DMS153 (cell line): ENCODE results near the gene RNASEH2B.
A peak's percentile ranks its signal among the peaks of the same experiment; 100 is the strongest.

Experiments used
- DNase-seq: peaks from one replicate; lab custom pipeline; 2025; lab: John Stamatoyannopoulos, UW

RNASEH2B gene, protein sequence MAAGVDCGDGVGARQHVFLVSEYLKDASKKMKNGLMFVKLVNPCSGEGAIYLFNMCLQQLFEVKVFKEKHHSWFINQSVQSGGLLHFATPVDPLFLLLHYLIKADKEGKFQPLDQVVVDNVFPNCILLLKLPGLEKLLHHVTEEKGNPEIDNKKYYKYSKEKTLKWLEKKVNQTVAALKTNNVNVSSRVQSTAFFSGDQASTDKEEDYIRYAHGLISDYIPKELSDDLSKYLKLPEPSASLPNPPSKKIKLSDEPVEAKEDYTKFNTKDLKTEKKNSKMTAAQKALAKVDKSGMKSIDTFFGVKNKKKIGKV

DNA sequence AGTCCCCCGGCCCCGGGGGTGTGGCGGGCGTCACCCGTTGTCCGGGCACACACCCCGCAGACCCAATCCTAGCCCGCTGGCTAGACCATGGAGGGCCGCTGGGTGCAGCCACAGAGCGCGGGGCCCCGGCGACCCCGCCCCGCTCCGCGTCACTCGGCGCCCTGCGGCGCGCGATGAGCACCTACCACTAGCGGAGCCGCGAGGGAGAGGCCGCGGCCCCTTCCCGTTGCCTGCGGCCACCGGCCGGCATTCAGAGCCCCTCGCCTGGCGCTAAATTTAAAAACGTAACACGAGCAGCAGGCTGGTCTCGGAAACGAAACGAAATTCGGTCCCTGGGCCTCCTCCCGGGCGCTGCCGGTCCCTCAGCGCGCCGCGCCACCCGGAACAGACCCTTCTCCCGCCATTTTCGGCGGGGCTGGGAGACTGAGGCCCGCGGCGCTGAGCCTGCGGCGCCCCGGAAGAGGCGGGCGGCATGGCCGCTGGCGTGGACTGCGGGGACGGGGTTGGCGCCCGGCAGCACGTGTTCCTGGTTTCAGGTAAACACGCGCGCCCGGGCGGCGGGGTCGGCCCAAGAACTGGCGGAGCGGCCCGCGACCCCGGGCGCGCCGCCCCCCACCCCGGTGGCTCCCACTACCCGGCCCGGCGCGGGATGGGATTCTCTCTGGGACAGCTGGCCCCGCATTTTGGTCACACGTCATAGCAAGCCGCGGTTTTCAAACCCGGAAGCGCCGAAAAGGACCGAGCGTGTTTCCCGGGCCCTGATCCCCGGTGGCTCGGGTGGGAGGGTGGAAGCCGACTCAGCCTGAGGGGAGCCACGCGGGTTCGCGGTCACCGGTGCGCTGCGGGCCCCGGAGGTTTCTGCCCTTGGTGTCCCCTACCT, at the start of gene RNASEH2B:
Gene RNASEH2B (plus strand): TSS at position 187 of the 880 bp plus-strand sequence. CDS start 286 bp downstream, at position 473.
- peak; percentile 82 for DNase-seq

DNA sequence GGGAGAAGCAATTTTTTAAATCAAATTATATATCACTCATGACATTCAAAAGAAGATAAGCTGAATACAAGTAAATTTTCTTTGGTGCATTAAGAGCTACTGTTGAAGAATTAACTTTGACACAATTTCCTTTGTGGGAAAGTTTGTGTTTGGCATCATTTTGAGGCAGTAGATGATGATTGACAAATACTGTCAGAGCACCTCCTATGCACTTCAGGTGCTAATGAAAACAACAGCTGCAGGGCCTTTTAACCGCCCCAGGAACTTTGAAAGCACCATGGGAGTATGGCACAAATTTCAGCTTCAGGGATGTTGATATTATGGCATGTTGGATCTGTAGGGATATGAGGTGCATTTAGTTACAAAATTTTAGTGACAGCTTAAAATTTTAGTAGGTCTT, 45.1 kb upstream of the RNASEH2B start:
- DNase-seq, result no peak

DNA sequence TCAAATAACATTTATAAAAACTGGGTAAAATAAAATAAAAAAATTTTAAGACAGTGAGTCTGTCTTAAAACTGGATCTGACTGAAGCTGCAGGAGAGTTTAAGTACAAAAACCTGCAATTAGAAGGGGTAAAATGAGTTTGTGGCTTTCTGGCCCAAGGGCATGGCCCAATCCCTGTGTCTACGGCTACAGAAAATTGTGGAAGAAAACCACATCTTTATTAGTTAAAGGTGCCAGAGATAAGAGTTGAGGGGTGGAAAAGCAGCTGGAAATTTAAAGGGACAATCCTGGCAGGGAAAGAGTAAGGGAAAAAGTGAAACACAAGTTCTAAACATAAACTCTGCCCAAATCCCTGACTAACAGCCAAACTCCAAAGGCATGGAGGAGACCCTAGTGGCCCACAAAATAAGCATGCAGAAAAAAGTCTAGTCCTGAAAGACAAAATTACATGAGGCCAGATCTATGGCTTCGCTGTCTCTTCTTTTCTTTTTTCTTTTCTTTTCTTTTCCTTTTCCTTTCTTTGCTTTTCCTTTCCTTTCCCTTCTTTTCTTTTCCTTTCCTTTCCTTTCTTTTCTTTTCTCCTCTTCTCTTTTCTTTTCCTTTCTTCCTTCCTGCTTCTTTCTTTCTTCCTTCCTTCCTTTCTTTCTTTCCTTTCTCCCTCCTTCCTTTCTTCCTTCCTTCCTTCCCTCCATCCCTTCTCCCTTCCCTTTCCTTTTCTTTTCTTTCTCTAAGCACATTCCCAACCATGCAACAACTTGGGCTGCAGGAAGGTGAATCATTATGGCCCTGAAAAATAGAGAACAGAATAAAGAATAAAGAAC, 42.6 kb upstream of the RNASEH2B start:
- DNase-seq, result no peak

DNA sequence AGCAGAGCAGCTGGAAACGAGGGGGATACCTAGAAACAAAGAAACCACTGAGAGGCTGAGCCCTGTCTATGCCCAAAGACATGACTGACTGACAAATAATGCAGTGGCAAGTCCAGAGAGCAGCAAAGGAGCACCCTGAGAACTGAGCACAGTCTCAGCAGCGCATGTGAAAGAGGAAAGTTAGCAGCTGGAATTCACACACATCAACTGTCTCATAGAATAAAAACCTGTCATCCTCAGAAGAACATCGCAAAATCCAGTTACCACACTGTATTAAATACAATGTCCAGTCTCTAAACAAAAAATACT, 42.0 kb upstream of the RNASEH2B start:
- no peak for DNase-seq

DNA sequence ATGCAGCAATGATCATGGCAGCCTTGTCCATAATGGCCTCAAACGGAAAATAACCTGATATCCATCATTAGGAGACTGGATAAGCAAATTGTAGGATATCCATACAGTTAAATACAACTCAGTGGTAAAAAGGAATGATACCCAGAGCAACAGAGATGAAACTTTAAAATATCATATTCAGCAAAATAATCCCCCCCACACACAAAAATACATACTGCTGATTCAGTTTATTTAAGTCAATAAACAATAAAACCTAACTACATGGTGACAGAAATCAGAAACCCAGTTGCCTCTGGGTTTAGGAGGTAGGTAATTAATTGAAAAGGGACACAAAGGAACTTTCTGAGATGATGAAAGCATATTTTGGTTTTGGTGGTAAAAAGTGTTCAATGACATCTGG, 38.2 kb upstream of the RNASEH2B start:
- DNase-seq, result no peak

DNA sequence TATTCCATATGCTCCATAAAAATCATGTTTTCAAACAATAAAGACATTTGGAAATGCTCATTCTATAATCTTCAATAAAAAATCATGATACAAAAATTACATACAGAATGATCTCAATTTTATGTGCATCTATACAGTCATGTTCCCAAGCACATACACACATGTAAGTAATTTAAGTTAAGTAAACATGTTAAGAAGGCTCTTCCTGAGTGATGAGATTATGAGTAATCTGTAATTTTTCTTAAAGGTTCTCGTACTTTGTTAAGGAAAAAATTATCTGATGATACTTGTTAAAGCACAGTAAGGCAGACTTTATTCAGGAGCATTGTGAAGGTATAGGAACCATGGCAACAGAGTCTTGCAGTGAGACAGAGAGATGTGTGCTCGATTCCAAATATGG, 36.1 kb upstream of the RNASEH2B start:
- DNase-seq, result no peak

DNA sequence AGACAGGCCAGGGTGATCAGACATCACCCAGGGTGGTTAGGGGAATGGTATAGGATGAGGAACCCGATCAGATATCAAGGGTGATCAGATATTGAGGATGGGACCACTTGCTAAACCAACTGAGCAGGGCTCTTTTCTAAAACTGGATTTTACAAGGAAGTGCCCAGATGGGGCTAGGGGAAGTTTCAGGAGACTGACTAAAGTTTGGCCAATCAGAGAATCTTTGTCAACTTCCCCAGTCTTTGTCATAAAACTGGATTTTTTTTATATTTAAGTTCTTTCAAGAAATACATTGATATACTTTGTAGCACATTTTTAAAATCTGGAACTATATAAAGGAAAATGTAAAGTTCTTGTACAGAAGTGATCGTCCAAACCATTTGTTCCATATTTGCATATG, 35.6 kb upstream of the RNASEH2B start:
- DNase-seq, result no peak

DNA sequence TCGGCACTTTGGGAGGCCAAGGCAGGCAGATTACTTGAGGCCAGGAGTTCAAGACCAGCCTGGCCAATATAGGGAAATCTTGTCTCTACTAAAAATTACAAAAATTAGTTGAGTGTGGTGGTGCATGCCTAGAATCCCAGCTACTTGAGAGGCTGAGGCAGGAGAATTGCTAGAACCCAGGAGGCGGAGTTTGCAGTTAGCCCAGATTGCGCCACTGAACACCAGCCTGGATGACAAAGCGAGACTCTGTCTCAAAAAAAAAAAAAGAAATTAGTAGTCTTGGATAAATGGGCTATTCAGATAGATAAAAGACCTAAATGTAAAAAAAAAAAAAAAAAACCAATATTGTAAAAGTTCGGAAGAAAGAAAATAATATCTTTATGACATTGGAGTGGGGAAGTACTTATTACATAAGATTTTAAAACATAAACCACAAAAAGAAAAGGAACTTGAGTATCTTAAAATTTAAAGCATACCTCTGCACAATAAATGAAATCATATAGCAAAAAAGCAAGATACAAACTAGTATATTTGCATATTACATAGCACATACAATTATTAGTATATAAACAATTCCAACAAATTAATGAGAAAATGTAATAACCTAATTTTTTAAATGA, 26.7 kb upstream of the RNASEH2B start:
- DNase-seq, result no peak

DNA sequence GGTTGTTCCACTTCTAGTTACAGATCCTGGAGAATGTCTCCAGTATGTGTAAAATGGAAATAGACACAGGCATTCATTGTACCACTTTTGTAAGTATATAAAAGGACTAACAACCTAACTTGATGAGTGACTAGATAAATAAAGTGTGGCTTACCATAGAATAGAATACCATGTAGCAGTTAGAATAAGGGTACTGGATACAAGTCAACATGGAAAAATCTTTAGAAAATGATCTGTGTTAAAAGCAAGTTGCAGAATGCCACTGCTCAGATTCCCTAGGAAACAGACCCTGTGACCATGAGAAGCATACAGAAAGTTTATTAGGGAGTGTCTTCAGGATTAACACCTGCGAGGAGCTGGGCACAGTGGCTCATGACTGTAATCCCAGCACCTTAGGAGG, 25.9 kb upstream of the RNASEH2B start:
- no peak for DNase-seq

DNA sequence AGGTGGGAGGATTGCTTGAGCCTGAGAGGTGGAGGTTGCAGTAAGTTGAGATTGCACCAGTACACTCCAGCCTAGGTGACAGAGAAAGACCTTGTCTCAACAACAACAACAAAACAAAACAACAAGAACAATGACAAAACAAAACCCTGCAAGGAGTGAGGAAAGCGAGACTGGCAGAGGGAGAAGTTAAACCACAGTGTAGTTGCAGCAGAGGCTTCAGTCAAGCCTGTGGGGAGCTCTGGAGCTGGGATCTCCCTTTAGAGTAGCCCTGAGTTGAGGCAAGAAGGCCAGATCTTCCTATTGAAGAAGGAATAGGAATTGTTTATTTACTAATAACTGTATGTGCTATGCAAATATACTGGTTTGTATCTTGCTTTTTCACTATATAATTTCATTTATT, 25.3 kb upstream of the RNASEH2B start:
- DNase-seq, result no peak

DNA sequence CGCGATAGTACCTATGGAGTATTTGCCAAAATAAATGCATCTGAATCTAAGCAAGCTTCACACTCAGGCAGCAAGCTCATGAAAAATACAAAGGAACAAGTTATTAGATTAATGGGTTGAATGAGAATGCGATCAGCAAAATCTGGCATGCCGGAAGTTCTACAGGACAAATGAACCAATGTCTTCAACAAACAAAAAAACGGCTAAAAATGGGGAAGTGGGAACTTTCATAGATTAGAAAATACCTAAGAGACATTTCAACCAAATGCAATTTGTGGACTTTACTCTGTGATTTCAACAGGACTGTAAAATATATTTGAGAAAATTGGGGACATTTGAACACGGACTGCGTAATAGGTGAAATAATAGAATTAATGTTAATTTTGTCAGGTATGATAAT, 22.4 kb upstream of the RNASEH2B start:
- no peak for DNase-seq

DNA sequence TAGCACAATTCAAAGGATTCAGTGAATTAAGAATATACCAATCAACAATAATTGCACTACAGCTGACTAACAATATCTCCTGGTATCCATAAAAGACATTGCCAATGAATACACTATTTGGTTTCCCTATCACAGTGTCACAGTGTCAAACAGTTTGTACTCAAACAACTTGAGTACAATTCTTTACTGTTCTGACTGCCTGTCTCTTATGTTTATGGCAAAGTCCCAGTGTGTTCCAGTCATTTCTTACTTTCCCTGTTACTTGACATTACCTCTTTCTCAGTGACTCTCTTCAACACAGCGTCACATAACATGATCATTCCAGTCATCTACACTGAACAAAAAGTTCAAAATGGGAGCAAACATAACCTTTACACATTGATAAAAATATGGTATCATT, 21.2 kb upstream of the RNASEH2B start:
- no peak for DNase-seq

DNA sequence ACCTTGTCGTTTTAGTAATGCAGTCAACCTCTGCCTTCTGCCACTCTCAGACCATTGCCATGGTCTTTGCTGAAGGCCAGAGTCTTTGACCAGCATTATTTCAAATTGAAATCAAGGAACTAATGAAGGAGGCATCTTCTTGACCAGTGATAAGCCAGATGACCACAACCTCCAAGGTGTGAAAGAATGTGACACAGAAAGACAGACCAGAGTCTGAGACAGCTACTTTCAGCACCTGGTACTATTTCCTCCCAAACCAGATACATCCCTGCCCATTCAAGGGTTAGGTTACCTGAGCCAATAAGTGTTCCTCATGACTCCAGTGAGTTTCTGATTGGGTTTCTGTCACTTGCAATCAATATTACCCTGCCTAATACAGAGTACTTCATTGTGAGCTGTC, 20.3 kb upstream of the RNASEH2B start:
- DNase-seq, result no peak

DNA sequence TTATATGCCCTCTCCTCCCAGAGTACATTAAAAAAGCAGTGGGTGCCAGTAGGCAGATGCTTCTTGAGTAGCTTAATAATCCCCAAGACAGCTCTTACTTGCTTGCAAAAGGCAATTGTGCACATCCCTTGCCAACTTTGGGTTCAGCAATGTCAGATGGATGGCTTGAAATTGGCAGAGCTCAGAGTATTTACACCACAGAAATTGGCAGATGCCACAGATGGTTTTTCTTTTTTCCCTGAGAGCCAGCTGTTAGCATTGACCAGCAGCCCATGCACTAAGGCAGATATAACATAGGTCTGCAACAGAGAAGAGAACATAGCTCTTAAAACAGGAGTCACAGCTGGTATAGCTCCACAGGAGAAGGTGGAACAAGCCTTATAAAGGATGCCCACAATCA, 18.4 kb upstream of the RNASEH2B start:
- no peak for DNase-seq

DNA sequence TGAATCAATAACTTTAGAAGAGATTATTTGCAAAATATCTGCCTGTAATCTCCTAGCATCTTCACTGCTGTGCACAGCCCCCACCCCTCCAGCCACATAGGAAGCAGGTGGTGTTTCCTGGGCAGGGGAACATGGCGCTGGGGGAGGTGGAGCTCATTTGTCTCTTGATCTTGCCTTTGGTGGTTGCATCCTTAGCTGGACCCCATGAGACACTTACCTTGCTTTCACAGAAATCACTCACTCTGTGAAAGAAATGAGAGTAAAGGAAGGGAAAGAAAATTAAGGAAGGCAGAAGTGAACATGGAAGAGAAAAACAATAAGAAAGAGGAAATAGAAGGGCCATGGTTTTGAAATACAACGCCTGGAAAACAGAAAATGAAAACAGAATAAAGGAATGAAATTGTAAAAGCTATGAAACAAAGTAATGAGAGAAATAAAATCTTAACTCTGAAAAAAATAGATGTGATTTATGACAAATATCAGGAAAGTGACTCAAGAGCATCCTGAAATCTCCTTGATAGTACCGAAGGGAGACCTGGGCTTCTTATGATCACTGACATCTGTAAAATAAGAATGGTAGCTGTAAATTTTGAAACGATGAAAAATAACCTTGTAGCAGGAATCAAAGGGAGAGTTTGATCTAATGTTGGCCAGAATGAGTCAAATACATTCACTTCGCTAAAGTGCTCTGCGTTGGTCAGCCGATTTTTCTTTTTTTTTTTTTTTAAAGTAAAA, 17.2 kb upstream of the RNASEH2B start:
- DNase-seq, result no peak

DNA sequence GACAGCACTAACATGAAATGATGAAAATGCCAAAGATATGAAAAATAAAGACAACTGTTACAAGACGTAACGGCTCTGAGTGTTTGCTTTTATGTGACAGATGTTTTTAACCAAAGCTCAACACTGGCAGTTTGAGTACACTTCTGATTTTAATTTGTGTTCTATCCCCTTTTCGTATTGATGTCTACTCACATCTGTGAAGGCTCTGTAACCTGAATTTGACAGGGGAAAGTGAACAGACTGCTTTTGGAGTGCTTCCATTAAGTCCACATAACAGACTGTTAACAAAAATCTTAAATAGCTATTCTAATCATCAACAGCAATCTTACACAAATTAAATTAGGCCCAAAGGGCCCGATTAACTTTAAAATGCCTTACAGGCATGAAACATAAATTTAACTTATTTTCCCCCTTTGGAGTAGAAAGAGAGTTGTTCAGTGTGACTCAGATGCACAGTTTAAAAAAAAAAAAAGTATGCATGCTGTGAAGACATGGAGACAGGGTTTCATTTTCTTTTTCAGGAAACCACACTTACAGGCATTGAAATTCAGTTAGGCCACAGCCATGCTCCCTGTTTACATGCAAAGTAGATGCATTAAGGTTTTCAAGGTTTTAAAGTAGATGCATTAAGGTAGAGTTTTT, 16.3 kb upstream of the RNASEH2B start:
- no peak for DNase-seq

DNA sequence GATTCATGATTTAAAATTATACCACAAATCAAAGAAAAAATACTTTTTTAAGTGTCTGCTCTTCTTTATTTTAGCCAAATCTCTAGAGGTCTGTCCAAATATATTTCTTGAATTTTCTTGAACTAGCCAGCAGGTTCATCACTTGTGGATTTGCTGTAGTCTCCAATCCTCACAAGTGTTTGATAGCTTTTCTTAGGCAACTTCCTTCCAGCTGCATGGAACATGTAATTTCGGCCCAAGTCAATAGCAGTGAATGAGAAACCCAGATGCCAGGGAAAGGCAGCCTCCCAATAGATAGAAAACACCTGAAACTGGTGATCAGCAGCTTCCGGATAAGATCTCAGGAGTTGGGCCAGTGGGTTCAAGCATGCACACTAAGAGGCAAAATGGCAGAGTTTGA, 15.6 kb upstream of the RNASEH2B start:
- no peak for DNase-seq

DNA sequence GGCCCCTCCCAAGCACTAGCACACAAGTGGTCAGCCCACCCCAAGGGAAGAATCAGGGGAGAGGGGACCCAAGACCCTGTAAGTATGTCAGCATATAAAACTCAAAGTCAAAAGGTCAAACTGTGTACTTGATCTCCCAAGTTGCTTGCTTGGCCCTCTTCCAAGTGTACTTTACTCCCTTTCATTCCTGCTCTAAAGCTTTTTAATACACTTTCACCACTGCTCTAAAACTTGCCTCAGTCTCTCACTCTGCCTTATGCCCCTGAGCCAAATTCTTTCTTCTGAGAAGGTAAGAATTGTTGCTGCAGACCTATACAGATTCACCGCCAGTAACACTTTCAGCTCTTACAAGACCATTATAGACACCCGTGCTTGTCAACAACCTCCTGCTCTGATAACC, 15.1 kb upstream of the RNASEH2B start:
- no peak for DNase-seq

DNA sequence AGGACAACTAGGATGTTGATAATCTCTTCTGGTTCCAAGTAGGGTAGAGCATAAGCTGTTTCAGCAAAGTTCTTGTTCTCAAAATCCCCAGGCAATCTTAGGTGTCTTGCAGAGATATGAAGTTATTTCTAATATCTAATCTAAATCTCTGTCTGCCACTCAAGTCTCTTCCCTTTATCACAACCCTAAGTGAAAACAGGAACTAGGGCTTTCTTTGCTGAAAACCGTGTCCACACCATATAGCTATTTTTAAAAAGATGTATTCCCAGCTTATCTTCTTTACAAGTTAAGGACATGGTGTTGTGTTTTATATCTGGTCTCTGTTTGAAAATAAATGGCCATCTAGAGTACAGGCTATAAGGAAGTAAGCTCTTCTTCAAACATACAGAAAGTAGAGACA, 11.3 kb upstream of the RNASEH2B start:
- no peak for DNase-seq

DNA sequence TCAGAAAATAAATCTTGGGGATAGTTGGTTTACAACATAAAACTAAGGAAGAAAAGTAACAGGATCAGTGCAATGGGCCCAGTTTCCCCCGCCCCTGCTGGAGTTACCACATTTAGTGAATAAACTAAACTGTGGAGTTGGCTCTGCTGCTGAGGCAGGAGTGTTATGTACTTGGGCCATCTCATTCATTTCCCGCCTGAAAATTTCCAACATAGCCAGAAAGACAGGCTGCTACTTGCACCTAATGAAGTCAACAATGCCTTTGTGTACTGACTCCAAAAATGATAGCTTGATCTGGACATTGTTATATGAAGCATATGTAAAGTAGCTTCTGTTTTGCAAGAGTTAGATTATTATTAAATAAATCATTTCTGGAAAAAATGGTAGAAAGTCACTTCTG, 7.9 kb upstream of the RNASEH2B start:
- no peak for DNase-seq

DNA sequence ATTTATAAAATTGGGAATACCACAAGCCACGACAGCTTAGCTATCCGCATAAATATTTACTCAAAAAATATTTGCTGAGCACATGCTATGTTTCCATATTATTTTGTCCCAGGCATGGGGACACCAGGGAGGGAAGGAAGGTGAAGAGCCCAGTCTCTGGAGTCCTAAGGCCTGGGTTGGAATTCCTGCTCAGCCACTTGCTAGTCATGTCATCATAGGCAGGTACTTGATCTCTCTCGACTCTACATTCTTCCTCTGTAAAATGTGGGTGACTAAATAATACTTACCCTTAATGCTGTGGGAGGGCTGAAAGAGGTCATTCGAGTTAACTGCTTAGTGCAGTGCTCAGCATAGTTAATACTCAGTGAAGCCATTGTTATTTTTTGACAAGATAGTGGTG, 4.3 kb upstream of the RNASEH2B start:
- DNase-seq, result no peak
